ENCODE data around the gene PRM1.

Gene PRM1

DNA sequence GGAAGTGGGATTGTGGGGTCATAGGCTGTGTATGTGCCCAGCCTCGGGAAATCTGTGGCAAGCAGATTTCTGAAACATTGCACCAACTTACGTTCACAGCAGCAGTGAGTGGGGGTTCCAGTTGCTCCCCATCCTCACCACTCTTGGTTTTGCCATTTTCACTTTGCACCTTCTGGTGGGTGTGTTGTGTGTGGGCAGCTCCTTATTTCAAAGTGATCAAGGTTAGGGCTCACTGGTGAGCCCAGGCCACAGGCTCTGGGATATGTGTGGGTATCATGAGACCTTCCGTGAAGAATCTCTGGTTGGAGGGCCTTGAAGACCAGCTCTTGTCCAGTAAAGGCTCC, 29.5 kb upstream of the PRM1 start:
- Histone ChIP-seq H3F3A (ENCODE audit: control insufficient read depth, insufficient read depth) (peaks cover 24% of the 10 kb centered on the region), H3K9me2 (replicated peaks; ENCODE audit: control insufficient read depth, low read length) (no peaks in the 10 kb centered on the region), H4K20me1 (ENCODE audit: control insufficient read depth, insufficient read depth, low read depth, low read length) (no peaks in the 10 kb centered on the region), H3K27me3 (ENCODE audit: control insufficient read depth, low read length) (peaks cover 3% of the 10 kb centered on the region; the same call in 1 of the 2 replicates), H3K4me1 (ENCODE audit: control insufficient read depth, low read length) (peaks cover 99% of the 10 kb centered on the region), H3K4me2 (ENCODE audit: low read length) (peak overlapping the region; percentile 83), H3K27ac (ENCODE audit: low read depth, low read length) (peak overlapping the region; percentile 97), H3K79me2 (ENCODE audit: control insufficient read depth, low read length) (no peaks in the 10 kb centered on the region), H3K9me3 (ENCODE audit: control insufficient read depth, insufficient read depth, low read length) (peaks cover 8% of the 10 kb centered on the region), H3K4me3 (ENCODE audit: low read length) (peak overlapping the region; percentile 64), H3K36me3 (ENCODE audit: control insufficient read depth, low read length) (no peaks in the 10 kb centered on the region)
- TF ChIP-seq EZH2phosphoT487 (IDR thresholded peaks at IDR 0.05; ENCODE audit: borderline replicate concordance, low read length), result no peak
- TF ChIP-seq, protein P1, sequence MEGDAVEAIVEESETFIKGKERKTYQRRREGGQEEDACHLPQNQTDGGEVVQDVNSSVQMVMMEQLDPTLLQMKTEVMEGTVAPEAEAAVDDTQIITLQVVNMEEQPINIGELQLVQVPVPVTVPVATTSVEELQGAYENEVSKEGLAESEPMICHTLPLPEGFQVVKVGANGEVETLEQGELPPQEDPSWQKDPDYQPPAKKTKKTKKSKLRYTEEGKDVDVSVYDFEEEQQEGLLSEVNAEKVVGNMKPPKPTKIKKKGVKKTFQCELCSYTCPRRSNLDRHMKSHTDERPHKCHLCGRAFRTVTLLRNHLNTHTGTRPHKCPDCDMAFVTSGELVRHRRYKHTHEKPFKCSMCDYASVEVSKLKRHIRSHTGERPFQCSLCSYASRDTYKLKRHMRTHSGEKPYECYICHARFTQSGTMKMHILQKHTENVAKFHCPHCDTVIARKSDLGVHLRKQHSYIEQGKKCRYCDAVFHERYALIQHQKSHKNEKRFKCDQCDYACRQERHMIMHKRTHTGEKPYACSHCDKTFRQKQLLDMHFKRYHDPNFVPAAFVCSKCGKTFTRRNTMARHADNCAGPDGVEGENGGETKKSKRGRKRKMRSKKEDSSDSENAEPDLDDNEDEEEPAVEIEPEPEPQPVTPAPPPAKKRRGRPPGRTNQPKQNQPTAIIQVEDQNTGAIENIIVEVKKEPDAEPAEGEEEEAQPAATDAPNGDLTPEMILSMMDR (IDR thresholded peaks at IDR 0.05; ENCODE audit: low read depth, low read length, poor library complexity, severe bottlenecking), result no peak

DNA sequence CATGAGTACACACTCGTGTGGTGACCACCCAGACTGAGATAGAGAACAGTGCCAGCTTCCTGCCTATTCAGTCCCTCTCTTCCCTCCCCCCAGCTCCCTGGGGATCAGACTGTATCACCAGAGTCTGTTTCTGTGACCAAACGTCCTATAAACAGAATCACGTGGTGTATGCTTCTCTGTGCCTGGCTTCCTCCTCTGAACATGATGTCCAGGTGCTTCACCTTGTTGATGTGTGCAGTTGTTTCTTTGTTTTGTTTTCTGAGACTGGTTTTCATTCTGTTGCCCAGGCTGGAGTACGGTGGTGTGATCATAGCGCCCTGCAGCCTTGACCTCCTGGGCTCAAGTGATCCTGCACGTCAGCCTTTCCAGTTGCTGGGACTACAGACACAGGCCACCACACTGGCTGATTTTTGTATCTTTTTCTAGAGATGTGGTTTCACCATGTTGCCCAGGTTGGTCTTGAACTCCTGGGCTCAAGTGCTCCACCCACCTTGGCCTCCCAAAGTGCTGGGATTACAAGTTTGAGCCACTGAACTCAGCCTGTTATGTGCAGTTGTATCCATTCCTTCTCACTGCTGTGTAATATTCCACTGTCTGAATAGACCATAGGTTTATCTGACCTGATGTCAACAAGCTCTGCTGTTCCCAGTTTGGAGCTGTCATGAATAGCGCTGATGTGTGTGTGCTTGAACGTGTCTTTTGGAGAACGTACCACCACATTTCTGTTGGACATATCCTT, 28.9 kb upstream of the PRM1 start:
- peaks cover 97% of the 10 kb centered on the region for H3K4me1 ChIP-seq (ENCODE audit: control insufficient read depth, low read length)
- H3K4me3 ChIP-seq (ENCODE audit: low read length), result peak overlapping the region; percentile 64
- peak overlapping the region; percentile 83 for H3K4me2 ChIP-seq (ENCODE audit: low read length)

DNA sequence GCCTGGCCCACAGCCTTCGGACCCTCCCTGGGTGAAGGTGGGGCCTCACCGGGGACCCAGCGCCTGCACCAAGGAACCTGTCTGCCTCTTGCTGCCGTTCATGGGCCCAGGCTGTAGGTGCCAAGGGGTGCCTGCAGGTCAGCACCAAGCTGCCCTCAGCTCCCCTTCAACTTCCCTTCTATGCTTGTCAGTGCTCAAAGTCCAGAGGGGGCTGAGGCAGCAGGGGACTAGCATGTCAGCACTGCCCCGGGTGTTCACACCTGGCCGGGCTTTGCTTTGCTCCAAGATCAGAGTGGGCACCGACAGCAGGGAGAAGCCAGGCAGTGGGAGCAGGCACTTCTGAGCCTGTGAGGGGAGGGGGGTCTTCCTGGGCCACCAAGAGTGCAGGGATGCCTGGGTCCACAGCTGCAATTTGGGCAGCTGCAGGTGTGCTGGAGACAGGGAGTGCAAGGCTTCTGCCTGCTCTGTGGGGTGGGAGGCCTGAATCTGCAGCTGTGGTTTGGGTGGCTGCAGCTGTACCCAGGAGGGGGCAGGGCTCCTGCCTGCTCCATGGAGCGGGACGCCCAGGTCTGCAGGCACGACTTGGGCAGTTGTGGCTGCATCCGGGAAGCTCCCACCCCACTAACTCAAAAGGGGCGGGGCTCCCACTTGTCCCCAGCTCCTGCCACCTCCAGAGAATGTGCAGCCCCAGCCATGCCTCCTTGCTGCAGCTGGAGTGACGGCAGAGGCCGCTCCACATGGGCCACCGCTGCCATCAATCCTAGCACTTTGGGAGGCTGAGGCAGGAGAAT, 27.6 kb upstream of the PRM1 start:
- H3K36me3 ChIP-seq (ENCODE audit: control insufficient read depth, low read length), result no peaks in the 10 kb centered on the region
- peaks cover 94% of the 10 kb centered on the region for H3K4me1 ChIP-seq (ENCODE audit: control insufficient read depth, low read length)
- H3K79me2 ChIP-seq (ENCODE audit: control insufficient read depth, low read length), result no peaks in the 10 kb centered on the region
- no peak for TF ChIP-seq EZH2phosphoT487 (IDR thresholded peaks at IDR 0.05; ENCODE audit: borderline replicate concordance, low read length)
- TF ChIP-seq, protein P1 (IDR thresholded peaks at IDR 0.05; ENCODE audit: low read depth, low read length, poor library complexity, severe bottlenecking), result no peak
- peaks cover 24% of the 10 kb centered on the region for H3F3A ChIP-seq (ENCODE audit: control insufficient read depth, insufficient read depth)
- no peaks in the 10 kb centered on the region for H3K27me3 ChIP-seq (ENCODE audit: control insufficient read depth, low read length)
- H3K4me3 ChIP-seq (ENCODE audit: low read length), result peak overlapping the region; percentile 49
- H3K9me2 ChIP-seq (replicated peaks; ENCODE audit: control insufficient read depth, low read length), result no peaks in the 10 kb centered on the region
- peaks cover 8% of the 10 kb centered on the region for H3K9me3 ChIP-seq (ENCODE audit: control insufficient read depth, insufficient read depth, low read length)
- no peaks in the 10 kb centered on the region for H4K20me1 ChIP-seq (ENCODE audit: control insufficient read depth, insufficient read depth, low read depth, low read length)
- peak overlapping the region; percentile 83 for H3K4me2 ChIP-seq (ENCODE audit: low read length)
- peak overlapping the region; percentile 97 for H3K27ac ChIP-seq (ENCODE audit: low read depth, low read length)

More for the DNA sequence above, 28.9 kb upstream of the PRM1 start:
- H3K36me3 ChIP-seq (ENCODE audit: control insufficient read depth, low read length), result no peaks in the 10 kb centered on the region
- H3K9me2 ChIP-seq (replicated peaks; ENCODE audit: control insufficient read depth, low read length), result no peaks in the 10 kb centered on the region
- no peak for TF ChIP-seq EZH2phosphoT487 (IDR thresholded peaks at IDR 0.05; ENCODE audit: borderline replicate concordance, low read length)
- H3K27me3 ChIP-seq (ENCODE audit: control insufficient read depth, low read length), result peaks cover 3% of the 10 kb centered on the region; the same call in 1 of the 2 replicates
- peaks cover 8% of the 10 kb centered on the region for H3K9me3 ChIP-seq (ENCODE audit: control insufficient read depth, insufficient read depth, low read length)
- H3K79me2 ChIP-seq (ENCODE audit: control insufficient read depth, low read length), result no peaks in the 10 kb centered on the region
- H3K27ac ChIP-seq (ENCODE audit: low read depth, low read length), result peak overlapping the region; percentile 97
- no peaks in the 10 kb centered on the region for H4K20me1 ChIP-seq (ENCODE audit: control insufficient read depth, insufficient read depth, low read depth, low read length)
- peaks cover 24% of the 10 kb centered on the region for H3F3A ChIP-seq (ENCODE audit: control insufficient read depth, insufficient read depth)

Measured in DOHH2 (cell line).